Karpas-422 (cell line): Measurements from ENCODE around the gene SPATA19. TPM values are rescaled to one million over a fixed set of nuclear protein-coding genes. Genes with fewer than 3 reads are reported as not detected.
A peak's percentile ranks its signal among the peaks of the same experiment; 100 is the strongest.

Experiments
- DNase-seq: peaks from one replicate; pipeline ENCODE4 v3.0.0-alpha.2; 2015
- H2AFZ ChIP-seq: fragments of 200-600 bp; sonication (generic); 2 replicates; pipeline ENCODE4 v1.6.1; 2014; ENCODE audit warnings: antibody characterized with exemption, low read length, mixed read lengths
- H3K27ac ChIP-seq: fragments of 200-600 bp; sonication (generic); 2 replicates; pipeline ENCODE4 v1.5.1; 2014; ENCODE audit warnings: mild to moderate bottlenecking, low read length, moderate library complexity
- H3K27me3 ChIP-seq: fragments of 200-600 bp; sonication (generic); 2 replicates; pipeline ENCODE4 v1.6.1; 2014; ENCODE audit warnings: low read length, mixed read lengths
- H3K36me3 ChIP-seq: fragments of 200-600 bp; sonication (generic); 2 replicates; pipeline ENCODE4 v1.6.1; 2014; ENCODE audit warnings: low read length, mixed read lengths; ENCODE audit not compliant: insufficient read depth
- H3K4me1 ChIP-seq: fragments of 200-600 bp; sonication (generic); 2 replicates; pipeline ENCODE4 v1.6.1; 2014; ENCODE audit warnings: mild to moderate bottlenecking, low read length, mixed read lengths
- H3K4me2 ChIP-seq: fragments of 200-600 bp; sonication (generic); 2 replicates; pipeline ENCODE4 v1.6.1; 2014; ENCODE audit warnings: low read length, low read depth, mild to moderate bottlenecking; ENCODE audit not compliant: poor library complexity, severe bottlenecking
- H3K4me3 ChIP-seq: fragments of 200-600 bp; sonication (generic); 2 replicates; pipeline ENCODE4 v1.5.1; 2014; ENCODE audit warnings: mild to moderate bottlenecking, antibody characterized with exemption, low read length, mixed read lengths
- H3K79me2 ChIP-seq: fragments of 200-600 bp; sonication (generic); 2 replicates; pipeline ENCODE4 v1.6.1; 2014; ENCODE audit warnings: mild to moderate bottlenecking, low read length, mixed read lengths
- H3K9ac ChIP-seq: fragments of 200-600 bp; sonication (generic); 2 replicates; pipeline ENCODE4 v1.6.0; 2014; ENCODE audit warnings: low read length
- H3K9me2 ChIP-seq: fragments of 200-600 bp; sonication (generic), shearing (Covaris generic); replicated peaks from 2 replicates; pipeline ENCODE4 v1.6.0; 2014; ENCODE audit warnings: mild to moderate bottlenecking, low read length, moderate library complexity; ENCODE audit not compliant: insufficient read depth
- H3K9me3 ChIP-seq: fragments of 300-700, 200-600 bp; sonication (generic); 2 replicates; pipeline ENCODE4 v1.6.1; 2014; ENCODE audit warnings: low read length, mixed read lengths
- H4K20me1 ChIP-seq: fragments of 200-600 bp; sonication (generic); 2 replicates; pipeline ENCODE4 v1.6.1; 2014; ENCODE audit warnings: mild to moderate bottlenecking, antibody characterized with exemption, low read length, low read depth; ENCODE audit not compliant: insufficient read depth
- total RNA-seq: library from RNA; depleted of rRNA; stranded (reverse); fragments of >200 nt; shearing (Covaris generic); gene quantifications from 2 replicates; pipeline ENCODE4 v1.2.3, GENCODE V29; 2014; ENCODE audit warnings: low replicate concordance

The SPATA19 gene
- total RNA-seq, 1 experiment from 2014 or later: not detected

- Histone ChIP-seq H3K9ac (no peak overlapping the region), H3K27me3 (no peaks in the 10 kb centered on the region), H3K27ac (no peak overlapping the region), H3K4me1 (no peaks in the 10 kb centered on the region), H3K9me2 (no peaks in the 10 kb centered on the region), H3K79me2 (no peaks in the 10 kb centered on the region), H3K4me2 (no peak overlapping the region), H3K36me3 (no peaks in the 10 kb centered on the region), H3K4me3 (no peak overlapping the region), H4K20me1 (no peaks in the 10 kb centered on the region), H2AFZ (no peak overlapping the region), H3K9me3 (no peaks in the 10 kb centered on the region)
- peak; percentile 37 for DNase-seq
Measured at GRCh38 chr11:133833898-133834681, 11.2 kb downstream of the SPATA19 start.

GRCh38 chr11:133832991-133833897 is 12.1 kb downstream of the SPATA19 start:
- Histone ChIP-seq H3K9ac (no peak overlapping the region), H3K27ac (no peak overlapping the region), H3K4me2 (no peak overlapping the region), H2AFZ (no peak overlapping the region), H3K79me2 (no peaks in the 10 kb centered on the region), H3K4me1 (no peaks in the 10 kb centered on the region), H3K9me2 (no peaks in the 10 kb centered on the region), H3K27me3 (no peaks in the 10 kb centered on the region), H4K20me1 (no peaks in the 10 kb centered on the region), H3K36me3 (no peaks in the 10 kb centered on the region), H3K4me3 (no peak overlapping the region), H3K9me3 (no peaks in the 10 kb centered on the region)
- peak; percentile 34 for DNase-seq

- Histone ChIP-seq H3K27ac (no peak overlapping the region), H3K9me2 (no peaks in the 10 kb centered on the region), H2AFZ (no peak overlapping the region), H3K79me2 (no peaks in the 10 kb centered on the region), H3K9me3 (no peaks in the 10 kb centered on the region), H3K4me2 (no peak overlapping the region), H4K20me1 (no peaks in the 10 kb centered on the region), H3K9ac (no peak overlapping the region), H3K4me1 (no peaks in the 10 kb centered on the region), H3K27me3 (no peaks in the 10 kb centered on the region), H3K36me3 (no peaks in the 10 kb centered on the region), H3K4me3 (no peak overlapping the region)
- DNase-seq: peak; percentile 25
Measured at GRCh38 chr11:133832096-133832990, 13.0 kb downstream of the SPATA19 start.

GRCh38 chr11:133830931-133831907 is 14.1 kb downstream of the SPATA19 start:
- Histone ChIP-seq H3K27me3 (no peaks in the 10 kb centered on the region), H4K20me1 (no peaks in the 10 kb centered on the region), H3K4me2 (no peak overlapping the region), H3K36me3 (no peaks in the 10 kb centered on the region), H3K27ac (no peak overlapping the region), H3K4me1 (no peaks in the 10 kb centered on the region), H3K9ac (no peak overlapping the region), H3K9me3 (no peaks in the 10 kb centered on the region), H3K9me2 (no peaks in the 10 kb centered on the region), H2AFZ (no peak overlapping the region), H3K79me2 (no peaks in the 10 kb centered on the region), H3K4me3 (no peak overlapping the region)
- DNase-seq: no peak

GRCh38 chr11:133829566-133829965 is 15.7 kb downstream of the SPATA19 start:
- no peak overlapping the region for H3K27ac ChIP-seq
- H4K20me1 ChIP-seq: no peaks in the 10 kb centered on the region
- no peaks in the 10 kb centered on the region for H3K4me1 ChIP-seq
- H3K36me3 ChIP-seq: no peaks in the 10 kb centered on the region
- no peaks in the 10 kb centered on the region for H3K9me2 ChIP-seq
- no peaks in the 10 kb centered on the region for H3K9me3 ChIP-seq
- H3K27me3 ChIP-seq: no peaks in the 10 kb centered on the region
- DNase-seq: no peak
- H2AFZ ChIP-seq: no peak overlapping the region
- H3K4me2 ChIP-seq: no peak overlapping the region
- no peak overlapping the region for H3K4me3 ChIP-seq
- H3K79me2 ChIP-seq: no peaks in the 10 kb centered on the region
- H3K9ac ChIP-seq: no peak overlapping the region

GRCh38 chr11:133828871-133829270 is 16.4 kb downstream of the SPATA19 start:
- Histone ChIP-seq H3K27me3 (no peaks in the 10 kb centered on the region), H3K4me3 (no peak overlapping the region), H2AFZ (no peak overlapping the region), H3K79me2 (no peaks in the 10 kb centered on the region), H3K4me2 (no peak overlapping the region), H3K4me1 (no peaks in the 10 kb centered on the region), H3K36me3 (no peaks in the 10 kb centered on the region), H3K9me2 (no peaks in the 10 kb centered on the region), H3K27ac (no peak overlapping the region), H3K9ac (no peak overlapping the region), H4K20me1 (no peaks in the 10 kb centered on the region), H3K9me3 (no peaks in the 10 kb centered on the region)
- DNase-seq: no peak

GRCh38 chr11:133827556-133827955 is 17.8 kb downstream of the SPATA19 start:
- Histone ChIP-seq H4K20me1 (no peaks in the 10 kb centered on the region), H3K36me3 (no peaks in the 10 kb centered on the region), H3K4me3 (no peak overlapping the region), H3K9me3 (no peaks in the 10 kb centered on the region), H3K9ac (no peak overlapping the region), H3K27ac (no peak overlapping the region), H3K79me2 (no peaks in the 10 kb centered on the region), H3K9me2 (no peaks in the 10 kb centered on the region), H3K4me1 (no peaks in the 10 kb centered on the region), H3K27me3 (no peaks in the 10 kb centered on the region), H2AFZ (no peak overlapping the region), H3K4me2 (no peak overlapping the region)
- no peak for DNase-seq
